Measurements from ENCODE around the gene FBXO24. TPM values are rescaled to one million over a fixed set of nuclear protein-coding genes. Genes with fewer than 3 reads are reported as not detected.

The FBXO24 gene
- total and polyA plus RNA-seq, 9 of the 15 experiments (the other 6 are each of a cell fraction or from before 2014, with no cell fraction given), result 0.17 to 0.95 (median 0.50) TPM

DNA sequence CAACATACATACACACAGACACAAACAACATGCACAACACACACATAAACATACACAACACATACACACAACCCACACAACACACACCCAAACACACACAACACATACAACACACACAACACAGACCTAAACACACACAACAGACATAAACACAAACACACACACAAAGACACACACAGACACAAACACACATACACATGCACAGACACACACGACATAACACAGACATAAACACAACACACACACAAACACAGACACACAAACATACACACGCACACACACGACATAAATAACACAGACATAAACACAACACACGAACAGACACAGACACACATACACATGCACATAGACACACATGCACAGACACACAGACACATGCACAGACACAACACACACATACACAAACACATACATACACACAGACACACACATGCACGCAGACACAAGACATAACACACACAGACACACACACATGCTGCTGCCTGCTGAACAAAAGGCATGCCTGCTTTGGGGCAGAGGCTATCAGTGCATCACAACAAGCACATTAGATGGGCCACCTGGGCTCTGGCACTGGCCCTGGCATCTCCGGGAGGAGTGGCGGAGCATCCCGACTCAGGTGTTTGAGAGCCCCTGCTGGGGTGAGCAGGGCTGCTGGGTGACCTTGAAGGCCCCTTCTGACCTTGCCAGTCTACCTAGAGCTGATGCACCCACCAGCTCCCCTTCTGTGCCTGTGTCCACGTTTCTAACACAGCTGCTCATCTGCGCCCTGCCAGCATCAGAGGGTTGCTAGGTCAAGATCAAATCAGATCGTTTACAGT lies 5.5 kb upstream of the FBXO24 start (continued):
- TF ChIP-seq NR1H2 (CRISPR knock-in tag; IDR thresholded peaks at IDR 0.05), result no peak
- peak; percentile 97 for TF ChIP-seq TSC22D4 (tag; IDR thresholded peaks at IDR 0.05)
- TF ChIP-seq, protein P1, sequence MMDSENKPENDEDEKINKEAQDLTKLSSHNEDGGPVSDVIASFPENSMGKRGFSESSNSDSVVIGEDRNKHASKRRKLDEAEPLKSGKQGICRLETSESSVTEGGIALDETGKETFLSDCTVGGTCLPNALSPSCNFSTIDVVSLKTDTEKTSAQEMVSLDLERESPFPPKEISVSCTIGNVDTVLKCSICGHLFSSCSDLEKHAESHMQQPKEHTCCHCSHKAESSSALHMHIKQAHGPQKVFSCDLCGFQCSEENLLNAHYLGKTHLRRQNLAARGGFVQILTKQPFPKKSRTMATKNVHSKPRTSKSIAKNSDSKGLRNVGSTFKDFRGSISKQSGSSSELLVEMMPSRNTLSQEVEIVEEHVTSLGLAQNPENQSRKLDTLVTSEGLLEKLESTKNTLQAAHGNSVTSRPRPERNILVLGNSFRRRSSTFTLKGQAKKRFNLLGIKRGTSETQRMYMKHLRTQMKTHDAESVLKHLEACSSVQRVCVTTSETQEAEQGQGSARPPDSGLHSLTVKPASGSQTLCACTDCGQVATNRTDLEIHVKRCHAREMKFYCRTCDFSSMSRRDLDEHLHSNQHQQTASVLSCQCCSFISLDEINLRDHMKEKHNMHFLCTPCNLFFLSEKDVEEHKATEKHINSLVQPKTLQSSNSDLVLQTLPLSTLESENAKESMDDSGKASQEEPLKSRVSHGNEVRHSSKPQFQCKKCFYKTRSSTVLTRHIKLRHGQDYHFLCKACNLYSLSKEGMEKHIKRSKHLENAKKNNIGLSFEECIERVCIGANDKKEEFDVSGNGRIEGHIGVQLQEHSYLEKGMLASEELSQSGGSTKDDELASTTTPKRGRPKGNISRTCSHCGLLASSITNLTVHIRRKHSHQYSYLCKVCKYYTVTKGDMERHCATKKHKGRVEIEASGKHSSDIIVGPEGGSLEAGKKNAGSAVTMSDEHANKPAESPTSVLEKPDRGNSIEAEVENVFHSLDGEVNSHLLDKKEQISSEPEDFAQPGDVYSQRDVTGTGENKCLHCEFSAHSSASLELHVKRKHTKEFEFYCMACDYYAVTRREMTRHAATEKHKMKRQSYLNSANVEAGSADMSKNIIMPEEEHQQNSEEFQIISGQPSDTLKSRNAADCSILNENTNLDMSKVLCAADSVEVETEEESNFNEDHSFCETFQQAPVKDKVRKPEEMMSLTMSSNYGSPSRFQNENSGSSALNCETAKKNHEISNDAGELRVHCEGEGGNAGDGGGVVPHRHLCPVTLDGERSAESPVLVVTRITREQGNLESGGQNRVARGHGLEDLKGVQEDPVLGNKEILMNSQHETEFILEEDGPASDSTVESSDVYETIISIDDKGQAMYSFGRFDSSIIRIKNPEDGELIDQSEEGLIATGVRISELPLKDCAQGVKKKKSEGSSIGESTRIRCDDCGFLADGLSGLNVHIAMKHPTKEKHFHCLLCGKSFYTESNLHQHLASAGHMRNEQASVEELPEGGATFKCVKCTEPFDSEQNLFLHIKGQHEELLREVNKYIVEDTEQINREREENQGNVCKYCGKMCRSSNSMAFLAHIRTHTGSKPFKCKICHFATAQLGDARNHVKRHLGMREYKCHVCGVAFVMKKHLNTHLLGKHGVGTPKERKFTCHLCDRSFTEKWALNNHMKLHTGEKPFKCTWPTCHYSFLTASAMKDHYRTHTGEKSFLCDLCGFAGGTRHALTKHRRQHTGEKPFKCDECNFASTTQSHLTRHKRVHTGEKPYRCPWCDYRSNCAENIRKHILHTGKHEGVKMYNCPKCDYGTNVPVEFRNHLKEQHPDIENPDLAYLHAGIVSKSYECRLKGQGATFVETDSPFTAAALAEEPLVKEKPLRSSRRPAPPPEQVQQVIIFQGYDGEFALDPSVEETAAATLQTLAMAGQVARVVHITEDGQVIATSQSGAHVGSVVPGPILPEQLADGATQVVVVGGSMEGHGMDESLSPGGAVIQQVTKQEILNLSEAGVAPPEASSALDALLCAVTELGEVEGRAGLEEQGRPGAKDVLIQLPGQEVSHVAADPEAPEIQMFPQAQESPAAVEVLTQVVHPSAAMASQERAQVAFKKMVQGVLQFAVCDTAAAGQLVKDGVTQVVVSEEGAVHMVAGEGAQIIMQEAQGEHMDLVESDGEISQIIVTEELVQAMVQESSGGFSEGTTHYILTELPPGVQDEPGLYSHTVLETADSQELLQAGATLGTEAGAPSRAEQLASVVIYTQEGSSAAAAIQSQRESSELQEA (IDR thresholded peaks at IDR 0.05; ENCODE audit: low read depth), result peak; percentile 35; the same call in 1 of the 2 replicates
- TF ChIP-seq, protein P2, sequence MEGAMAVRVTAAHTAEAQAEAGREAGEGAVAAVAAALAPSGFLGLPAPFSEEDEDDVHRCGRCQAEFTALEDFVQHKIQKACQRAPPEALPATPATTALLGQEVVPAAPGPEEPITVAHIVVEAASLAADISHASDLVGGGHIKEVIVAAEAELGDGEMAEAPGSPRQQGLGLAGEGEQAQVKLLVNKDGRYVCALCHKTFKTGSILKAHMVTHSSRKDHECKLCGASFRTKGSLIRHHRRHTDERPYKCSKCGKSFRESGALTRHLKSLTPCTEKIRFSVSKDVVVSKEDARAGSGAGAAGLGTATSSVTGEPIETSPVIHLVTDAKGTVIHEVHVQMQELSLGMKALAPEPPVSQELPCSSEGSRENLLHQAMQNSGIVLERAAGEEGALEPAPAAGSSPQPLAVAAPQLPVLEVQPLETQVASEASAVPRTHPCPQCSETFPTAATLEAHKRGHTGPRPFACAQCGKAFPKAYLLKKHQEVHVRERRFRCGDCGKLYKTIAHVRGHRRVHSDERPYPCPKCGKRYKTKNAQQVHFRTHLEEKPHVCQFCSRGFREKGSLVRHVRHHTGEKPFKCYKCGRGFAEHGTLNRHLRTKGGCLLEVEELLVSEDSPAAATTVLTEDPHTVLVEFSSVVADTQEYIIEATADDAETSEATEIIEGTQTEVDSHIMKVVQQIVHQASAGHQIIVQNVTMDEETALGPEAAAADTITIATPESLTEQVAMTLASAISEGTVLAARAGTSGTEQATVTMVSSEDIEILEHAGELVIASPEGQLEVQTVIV (CRISPR knock-in tag; IDR thresholded peaks at IDR 0.05; ENCODE audit: borderline replicate concordance), result no peak
- TF ChIP-seq, protein P3, sequence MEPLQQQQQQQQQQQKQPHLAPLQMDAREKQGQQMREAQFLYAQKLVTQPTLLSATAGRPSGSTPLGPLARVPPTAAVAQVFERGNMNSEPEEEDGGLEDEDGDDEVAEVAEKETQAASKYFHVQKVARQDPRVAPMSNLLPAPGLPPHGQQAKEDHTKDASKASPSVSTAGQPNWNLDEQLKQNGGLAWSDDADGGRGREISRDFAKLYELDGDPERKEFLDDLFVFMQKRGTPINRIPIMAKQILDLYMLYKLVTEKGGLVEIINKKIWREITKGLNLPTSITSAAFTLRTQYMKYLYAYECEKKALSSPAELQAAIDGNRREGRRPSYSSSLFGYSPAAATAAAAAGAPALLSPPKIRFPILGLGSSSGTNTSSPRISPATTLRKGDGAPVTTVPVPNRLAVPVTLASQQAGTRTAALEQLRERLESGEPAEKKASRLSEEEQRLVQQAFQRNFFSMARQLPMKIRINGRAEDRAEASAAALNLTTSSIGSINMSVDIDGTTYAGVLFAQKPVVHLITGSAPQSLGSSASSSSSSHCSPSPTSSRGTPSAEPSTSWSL (CRISPR knock-in tag; IDR thresholded peaks at IDR 0.05; ENCODE audit: borderline replicate concordance), result no peak
- TF ChIP-seq ZNF354B (CRISPR knock-in tag; IDR thresholded peaks at IDR 0.05), result no peak
- TF ChIP-seq CBX5 (IDR thresholded peaks at IDR 0.05; ENCODE audit: borderline replicate concordance, low read depth), result no peak
- TF ChIP-seq ELF4 (CRISPR knock-in tag; IDR thresholded peaks at IDR 0.05), result peak; percentile 91
- TF ChIP-seq RBM39 (optimal IDR thresholded peaks at IDR 0.05; ENCODE audit: low read depth, low read length), result no peak
- TF ChIP-seq, protein P4, sequence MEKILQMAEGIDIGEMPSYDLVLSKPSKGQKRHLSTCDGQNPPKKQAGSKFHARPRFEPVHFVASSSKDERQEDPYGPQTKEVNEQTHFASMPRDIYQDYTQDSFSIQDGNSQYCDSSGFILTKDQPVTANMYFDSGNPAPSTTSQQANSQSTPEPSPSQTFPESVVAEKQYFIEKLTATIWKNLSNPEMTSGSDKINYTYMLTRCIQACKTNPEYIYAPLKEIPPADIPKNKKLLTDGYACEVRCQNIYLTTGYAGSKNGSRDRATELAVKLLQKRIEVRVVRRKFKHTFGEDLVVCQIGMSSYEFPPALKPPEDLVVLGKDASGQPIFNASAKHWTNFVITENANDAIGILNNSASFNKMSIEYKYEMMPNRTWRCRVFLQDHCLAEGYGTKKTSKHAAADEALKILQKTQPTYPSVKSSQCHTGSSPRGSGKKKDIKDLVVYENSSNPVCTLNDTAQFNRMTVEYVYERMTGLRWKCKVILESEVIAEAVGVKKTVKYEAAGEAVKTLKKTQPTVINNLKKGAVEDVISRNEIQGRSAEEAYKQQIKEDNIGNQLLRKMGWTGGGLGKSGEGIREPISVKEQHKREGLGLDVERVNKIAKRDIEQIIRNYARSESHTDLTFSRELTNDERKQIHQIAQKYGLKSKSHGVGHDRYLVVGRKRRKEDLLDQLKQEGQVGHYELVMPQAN (IDR thresholded peaks at IDR 0.05; ENCODE audit: borderline replicate concordance), result peak; percentile 70
